Esophagus squamous epithelium (tissue), 5 donors: ENCODE data around the gene PHPT1. TPM values are rescaled to one million over a fixed set of nuclear protein-coding genes. Genes with fewer than 3 reads are reported as not detected.

Source experiments
- DNase-seq: peaks from one replicate; lab custom pipeline; 2025; lab: John Stamatoyannopoulos, UW
- H3K27ac ChIP-seq, 4 donors: fragments of 200-600 bp; sonication (generic); one replicate each; pipeline ENCODE4 v1.5.1; 2016 to 2019; ENCODE audit warnings: mild to moderate bottlenecking in 1 of 4
- H3K27me3 ChIP-seq, 4 donors: fragments of 200-600 bp; sonication (generic); 1 replicate in 3 of 4; 2 replicates in 1 of 4; pipeline versions ENCODE4 v1.5.1 to v1.6.0; 2017 to 2021; ENCODE audit warnings: antibody characterized with exemption in 1 of 4
- H3K36me3 ChIP-seq, 3 donors: fragments of 200-600 bp; sonication (generic); one replicate each; pipeline ENCODE4 v1.5.1; 2016 to 2019
- H3K4me1 ChIP-seq, 3 donors: fragments of 200-600 bp; sonication (generic); one replicate each; pipeline ENCODE4 v1.5.1; 2017 to 2019
- H3K4me3 ChIP-seq, 4 donors: fragments of 200-600 bp; sonication (generic); 1 replicate in 3 of 4; 2 replicates in 1 of 4; pipeline ENCODE4 v1.5.1; 2016 to 2019; ENCODE audit warnings: mild to moderate bottlenecking in 2 of 4, moderate library complexity in 1 of 4
- H3K9me3 ChIP-seq, 3 donors: fragments of 200-600 bp; sonication (generic); one replicate each; pipeline ENCODE4 v1.5.1; 2016 to 2019
- POLR2A ChIP-seq, 4 donors: fragments of 450-650 bp; IDR thresholded peaks; one replicate each; pipeline ENCODE4 v1.6.1; 2017; ENCODE audit warnings: antibody characterized with exemption in 4 of 4, mild to moderate bottlenecking in 4 of 4, moderate library complexity in 3 of 4
- WGBS, 2 donors: methylation state at CpG; one replicate each; pipeline ENCODE4 v1.1.5; 2018; 5-methylcytosine and 5-hydroxymethylcytosine counted together
- intact Hi-C: fragments of 100-400 bp; cut with DNase I; formaldehyde crosslinking; loops from one replicate; pipeline ENCODE4 v1.15.0; 2022
- total RNA-seq, 4 donors: library from RNA; depleted of rRNA; stranded (reverse); fragments of >200 nt; gene quantifications; one replicate each; pipeline ENCODE4 v1.1.0, GENCODE V29; 2016
- TF ChIP-seq, protein P1 (sequence below), 6 experiments: fragments of 450-650 bp in 4 of 6; fragments of 200-600 bp in 2 of 6; sonication (generic) in 2 of 6; IDR thresholded peaks; one replicate each; pipeline ENCODE4 v1.5.1; 2016 to 2019; ENCODE audit warnings: antibody characterized with exemption in 6 of 6, mild to moderate bottlenecking in 4 of 6, moderate library complexity in 4 of 6
- donor health status: DM: yes; HTN: yes; CAD: no.

Gene PHPT1
- total RNA-seq, 4 donors from 2014 or later, result 21.9 to 53.2 (median 42.2) TPM

- Histone ChIP-seq H3K36me3 (peaks cover 19 to 30% (median 20%) of the 10 kb centered on the region in 3 donors), H3K4me3 (no peak overlapping the region), H3K27ac (peak overlapping the region in 1 of 4 donors; percentile 53), H3K4me1 (peaks cover 20 to 52% (median 21%) of the 10 kb centered on the region in 3 donors), H3K27me3 (no peaks in the 10 kb centered on the region), H3K9me3 (no peaks in the 10 kb centered on the region)
- WGBS, 2 donors, result 60% methylated on average over 4 of the region's 29 CpGs; no CpG with 5 or more reads in 1 of the 2 donors
- intact Hi-C loops, result loop anchor here (10.0 kb wide), 1 partner anchor 87 kb away; the partner anchor contains the start of genes C8G and FBXW5
- no peak for DNase-seq
- TF ChIP-seq, protein P1, sequence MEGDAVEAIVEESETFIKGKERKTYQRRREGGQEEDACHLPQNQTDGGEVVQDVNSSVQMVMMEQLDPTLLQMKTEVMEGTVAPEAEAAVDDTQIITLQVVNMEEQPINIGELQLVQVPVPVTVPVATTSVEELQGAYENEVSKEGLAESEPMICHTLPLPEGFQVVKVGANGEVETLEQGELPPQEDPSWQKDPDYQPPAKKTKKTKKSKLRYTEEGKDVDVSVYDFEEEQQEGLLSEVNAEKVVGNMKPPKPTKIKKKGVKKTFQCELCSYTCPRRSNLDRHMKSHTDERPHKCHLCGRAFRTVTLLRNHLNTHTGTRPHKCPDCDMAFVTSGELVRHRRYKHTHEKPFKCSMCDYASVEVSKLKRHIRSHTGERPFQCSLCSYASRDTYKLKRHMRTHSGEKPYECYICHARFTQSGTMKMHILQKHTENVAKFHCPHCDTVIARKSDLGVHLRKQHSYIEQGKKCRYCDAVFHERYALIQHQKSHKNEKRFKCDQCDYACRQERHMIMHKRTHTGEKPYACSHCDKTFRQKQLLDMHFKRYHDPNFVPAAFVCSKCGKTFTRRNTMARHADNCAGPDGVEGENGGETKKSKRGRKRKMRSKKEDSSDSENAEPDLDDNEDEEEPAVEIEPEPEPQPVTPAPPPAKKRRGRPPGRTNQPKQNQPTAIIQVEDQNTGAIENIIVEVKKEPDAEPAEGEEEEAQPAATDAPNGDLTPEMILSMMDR (IDR thresholded peaks at IDR 0.05), result no peak
- no peak for TF ChIP-seq POLR2A (IDR thresholded peaks at IDR 0.05)
Measured at GRCh38 chr9:136857581-136858412, 8.6 kb downstream of the PHPT1 start.

DNA sequence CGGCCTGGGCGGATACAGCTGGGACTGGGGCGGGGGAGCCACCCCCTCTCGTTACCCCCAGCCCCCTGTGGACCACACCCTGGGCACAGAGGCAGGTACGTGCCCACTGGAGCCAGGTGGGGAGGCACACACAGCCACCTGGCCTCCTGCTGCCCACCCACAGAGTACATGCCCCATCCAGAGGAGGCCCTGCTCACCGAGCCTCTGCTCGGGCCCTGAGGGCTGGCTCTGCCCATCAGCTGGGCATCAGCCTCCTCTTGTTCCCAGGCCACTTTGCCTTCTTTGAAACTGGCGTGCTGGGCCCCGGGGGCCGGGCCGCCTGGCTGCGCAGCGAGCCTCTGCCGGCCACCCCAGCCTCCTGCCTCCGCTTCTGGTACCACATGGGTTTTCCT lies 9.2 kb downstream of the PHPT1 start:
- TF ChIP-seq POLR2A (IDR thresholded peaks at IDR 0.05), result no peak
- TF ChIP-seq, protein P1 (IDR thresholded peaks at IDR 0.05), result no peak
- no peaks in the 10 kb centered on the region for H3K9me3 ChIP-seq
- no peak overlapping the region for H3K4me3 ChIP-seq
- no CpG with 5 or more reads among the region's 15 CpGs for WGBS, 2 donors
- H3K36me3 ChIP-seq, result peaks cover 25 to 37% (median 26%) of the 10 kb centered on the region in 3 donors
- intact Hi-C loops, result loop anchor here (10.0 kb wide), 1 partner anchor 86 kb away; the partner anchor contains the start of genes C8G and FBXW5
- H3K27ac ChIP-seq, result peak overlapping the region in 3 of 4 donors; percentile 53 to 65 (median 54)
- no peak for DNase-seq
- H3K27me3 ChIP-seq, result no peaks in the 10 kb centered on the region
- peaks cover 20 to 54% (median 21%) of the 10 kb centered on the region in 3 donors for H3K4me1 ChIP-seq

DNA sequence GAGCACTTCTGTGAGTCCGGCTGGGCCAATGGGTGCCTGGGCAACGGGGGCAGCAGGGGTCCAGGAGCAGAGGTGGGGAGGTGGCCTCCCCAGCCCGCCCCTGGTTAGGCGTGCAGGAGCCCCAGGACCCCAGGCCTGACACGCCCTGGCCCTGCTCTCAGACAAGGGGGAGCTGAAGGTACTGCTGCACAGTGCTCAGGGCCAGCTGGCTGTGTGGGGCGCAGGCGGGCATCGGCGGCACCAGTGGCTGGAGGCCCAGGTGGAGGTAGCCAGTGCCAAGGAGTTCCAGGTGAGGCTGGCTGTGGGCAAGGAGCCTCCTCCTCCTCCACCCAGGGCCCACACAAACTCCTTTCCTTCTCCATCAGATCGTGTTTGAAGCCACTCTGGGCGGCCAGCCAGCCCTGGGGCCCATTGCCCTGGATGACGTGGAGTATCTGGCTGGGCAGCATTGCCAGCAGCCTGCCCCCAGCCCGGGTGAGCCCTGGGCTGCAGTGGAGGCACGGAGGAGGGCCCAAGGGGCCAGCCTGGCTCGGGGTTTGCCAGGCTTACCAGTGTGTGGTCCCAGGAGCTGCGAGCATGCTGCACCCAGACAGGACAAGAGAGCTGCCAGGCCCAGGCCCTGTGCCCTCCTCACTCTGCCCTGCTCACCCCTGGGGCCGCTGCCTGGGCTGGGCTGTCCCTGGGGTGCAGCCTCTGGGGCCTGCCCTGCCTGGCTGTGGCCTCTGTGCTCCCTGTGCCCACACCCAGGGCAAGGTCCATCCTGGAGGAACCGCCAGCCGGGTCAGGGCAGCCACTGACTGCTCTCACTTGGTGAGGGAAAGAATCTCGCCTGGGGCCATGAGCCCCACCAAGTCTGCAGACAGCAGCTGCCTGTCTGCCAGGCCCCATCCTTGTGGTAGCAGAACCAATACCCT lies 9.9 kb downstream of the PHPT1 start:
- intact Hi-C loops, result loop anchor here (10.0 kb wide), 1 partner anchor 86 kb away; the partner anchor contains the start of genes C8G and FBXW5

GRCh38 chr9:136860529-136860928 lies 11.3 kb downstream of the PHPT1 start:
- no peak for TF ChIP-seq POLR2A (IDR thresholded peaks at IDR 0.05)
- TF ChIP-seq, protein P1 (IDR thresholded peaks at IDR 0.05), result no peak
- DNase-seq, result no peak
- Histone ChIP-seq H3K36me3 (peaks cover 26 to 48% (median 30%) of the 10 kb centered on the region in 3 donors), H3K4me1 (peaks cover 29 to 62% (median 34%) of the 10 kb centered on the region in 3 donors), H3K27ac (no peak overlapping the region), H3K27me3 (no peaks in the 10 kb centered on the region), H3K4me3 (no peak overlapping the region), H3K9me3 (no peaks in the 10 kb centered on the region)
- 60% methylated on average over 1 of the region's 9 CpGs; no CpG with 5 or more reads in 1 of the 2 donors for WGBS, 2 donors
- intact Hi-C loops, result no loop called here

More for the DNA sequence above, 9.9 kb downstream of the PHPT1 start:
- TF ChIP-seq, protein P1 (IDR thresholded peaks at IDR 0.05), result no peak
- TF ChIP-seq POLR2A (IDR thresholded peaks at IDR 0.05), result no peak
- H3K4me3 ChIP-seq, result no peak overlapping the region
- no peaks in the 10 kb centered on the region for H3K9me3 ChIP-seq
- H3K27ac ChIP-seq, result peak overlapping the region in 3 of 4 donors; percentile 53 to 65 (median 54)
- H3K4me1 ChIP-seq, result peaks cover 20 to 59% (median 21%) of the 10 kb centered on the region in 3 donors
- no peak for DNase-seq
- WGBS, 2 donors, result 0 to 29% methylated on average over 1 to 10 of the region's 20 CpGs
- no peaks in the 10 kb centered on the region for H3K27me3 ChIP-seq
- H3K36me3 ChIP-seq, result peaks cover 26 to 43% (median 30%) of the 10 kb centered on the region in 3 donors
